Activated CD4-positive, alpha-beta memory T cell treated with anti-CD3 and anti-CD28 coated beads for 36 hours (primary cell): ENCODE measurements around the gene DDX23. TPM values are rescaled to one million over a fixed set of nuclear protein-coding genes. Genes with fewer than 3 reads are reported as not detected.

Experiments used
- CTCF ChIA-PET: fragments of 350-600 bp; sonication (Branson Sonifier 250); formaldehyde crosslinking; loops from one replicate; lab custom pipeline; 2021; ENCODE audit warnings: antibody characterized with exemption, inconsistent platforms; lab: Charles Lee
- POLR2A ChIA-PET: fragments of 350-600 bp; sonication (Branson Sonifier 250); formaldehyde crosslinking; loops from one replicate; lab custom pipeline; 2021; ENCODE audit warnings: antibody characterized with exemption; lab: Charles Lee
- DNase-seq: peaks from one replicate; pipeline ENCODE4 v3.0.0-alpha.2; 2020
- H3K27ac Mint-ChIP-seq: one replicate; pipeline ENCODE4 v1.8.0; 2021; ENCODE audit warnings: mixed read lengths
- H3K27me3 Mint-ChIP-seq: one replicate; pipeline ENCODE4 v1.8.0; 2021; ENCODE audit warnings: mixed read lengths
- H3K36me3 Mint-ChIP-seq: one replicate; pipeline ENCODE4 v1.8.0; 2021; ENCODE audit warnings: mixed read lengths
- H3K4me1 Mint-ChIP-seq: one replicate; pipeline ENCODE4 v1.8.0; 2021; ENCODE audit warnings: low read depth, mixed read lengths
- H3K4me3 Mint-ChIP-seq: one replicate; pipeline ENCODE4 v1.8.0; 2021; ENCODE audit warnings: mild to moderate bottlenecking, mixed read lengths
- H3K9me3 Mint-ChIP-seq: one replicate; pipeline ENCODE4 v1.8.0; 2021; ENCODE audit warnings: mixed read lengths
- intact Hi-C: fragments of 100-400 bp; cut with micrococcal nuclease; formaldehyde crosslinking; loops from one replicate; pipeline ENCODE4 v1.15.1; 2023
- total RNA-seq, 2 experiments: library from RNA; stranded (reverse); gene quantifications; one replicate each; pipeline ENCODE4 v1.2.3, GENCODE V29; 2021

The DDX23 gene
- total RNA-seq, 2 experiments from 2014 or later, result 119 to 121 TPM

DNA sequence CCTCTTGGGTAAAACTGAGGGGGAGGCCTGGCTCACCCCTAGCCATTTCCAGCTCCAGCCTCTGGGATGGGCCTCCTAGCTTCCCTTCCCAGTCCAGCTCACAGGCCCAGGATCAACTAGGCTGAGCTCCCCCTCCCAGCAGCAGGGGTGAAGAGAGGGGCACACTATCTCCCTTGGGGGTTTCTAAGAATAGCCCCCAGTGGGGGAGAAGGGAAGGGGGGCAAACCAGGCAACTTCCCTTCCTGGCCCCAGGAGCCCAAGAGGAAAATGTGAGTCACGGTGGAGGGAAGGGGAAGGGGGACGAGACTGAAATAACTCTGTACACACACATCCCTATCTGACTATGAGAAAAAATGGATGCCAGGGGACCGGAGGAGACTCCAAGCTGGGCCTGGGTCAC, 72.1 kb downstream of the DDX23 start:
- Mint-ChIP-seq H3K27ac (no peak overlapping the region), H3K4me1 (no peaks in the 10 kb centered on the region), H3K27me3 (peaks cover 4% of the 10 kb centered on the region), H3K4me3 (no peak overlapping the region), H3K9me3 (no peaks in the 10 kb centered on the region), H3K36me3 (no peaks in the 10 kb centered on the region)
- POLR2A ChIA-PET, result no interaction called here
- no peak for DNase-seq
- intact Hi-C loops, result no loop called here
- CTCF ChIA-PET, result interaction anchor here (0.5 to 1.2 kb wide), 3 partner anchors 14 to 35 kb away, joined by 3 to 5 read pairs (median 3); no protein-coding TSS in a partner anchor

Other genes with a start within 250 kb of the DDX23 start
- gene KANSL2, start 169.9 kb downstream of the DDX23 start, total RNA-seq, result 10 to 100 TPM; 45.7 to 48.4 TPM
- gene CCNT1, start 135.5 kb downstream of the DDX23 start, total RNA-seq, result 10 to 100 TPM; 66.2 to 73.3 TPM
- gene ADCY6, start 63.1 kb downstream of the DDX23 start, total RNA-seq, result under 1 TPM; 0.15 to 0.21 TPM
- 10 to 100 TPM; 18.3 to 19.0 TPM for gene CACNB3, start 33.7 kb downstream of the DDX23 start, total RNA-seq
- 1 to 10 TPM; 2.4 to 3.5 TPM for gene RND1, start 13.7 kb upstream of the DDX23 start, total RNA-seq
- gene FKBP11, start 73.3 kb upstream of the DDX23 start, total RNA-seq, result 10 to 100 TPM; 82.0 to 89.0 TPM
- 100 to 1,000 TPM; 110 to 121 TPM for gene ARF3, start 105.3 kb upstream of the DDX23 start, total RNA-seq
- gene WNT10B, start 119.6 kb upstream of the DDX23 start, total RNA-seq, result under 1 TPM; 0.10 to 0.21 TPM
- not detected for gene WNT1, start 126.2 kb upstream of the DDX23 start, total RNA-seq
- under 1 TPM; 0.22 to 0.26 TPM for gene DDN, start 147.2 kb upstream of the DDX23 start, total RNA-seq
- 10 to 100 TPM; 52.0 to 55.8 TPM for gene PRKAG1, start 166.6 kb upstream of the DDX23 start, total RNA-seq
- 10 to 100 TPM; 47.9 to 49.0 TPM for gene KMT2D, start 208.6 kb upstream of the DDX23 start, total RNA-seq
- gene RHEBL1, start 217.8 kb upstream of the DDX23 start, total RNA-seq, result 10 to 100 TPM; 15.6 to 16.1 TPM
- not detected for gene DHH, start 242.6 kb upstream of the DDX23 start, total RNA-seq